ENCODE results near the gene MIEF2. TPM values are rescaled to one million over a fixed set of nuclear protein-coding genes. Genes with fewer than 3 reads are reported as not detected.

The MIEF2 gene
- polyA plus RNA-seq, 1 of the 3 experiments (the other 2 are of a cell fraction) = 12.7 TPM

- DNase-seq = no peak
Observed at GRCh38 chr17:18218756-18219415, 41.6 kb upstream of the MIEF2 start.

GRCh38 chr17:18224053-18224386 is 36.4 kb upstream of the MIEF2 start:
- no peaks in the 10 kb centered on the region for H3K9me3 ChIP-seq
- H2AFZ ChIP-seq (ENCODE audit: low read depth) = 0 out of 2 replicates have a peak overlapping the region, but pooled peaks have one; percentile 37

More at GRCh38 chr17:18218756-18219415, 41.6 kb upstream of the MIEF2 start:
- Histone ChIP-seq H3K36me3 (replicated peaks in 1 of 2; ENCODE audit: control insufficient read depth in 1 of 2, insufficient read depth in 2 of 2, low read length in 1 of 2) (no peaks in the 10 kb centered on the region), H3K9me3 (no peaks in the 10 kb centered on the region), H3K9me2 (no peaks in the 10 kb centered on the region), H4K20me1 (ENCODE audit: insufficient read depth) (no peaks in the 10 kb centered on the region), H3K4me3 (ENCODE audit: low read depth in 2 of 2, low read length in 1 of 2) (no peak overlapping the region), H3K9ac (no peak overlapping the region), H3K4me1 (ENCODE audit: control insufficient read depth in 1 of 2, insufficient read depth in 2 of 2, low read depth in 1 of 2, low read length in 1 of 2) (peaks cover 5 to 12% of the 10 kb centered on the region in 2 experiments; a peak in 3 of 4 replicates), H3F3A (replicated peaks; ENCODE audit: insufficient read depth) (peaks cover 13% of the 10 kb centered on the region), H3K4me2 (0 out of 2 replicates have a peak overlapping the region, but pooled peaks have one; percentile 21), H3K27me3 (ENCODE audit: insufficient read depth) (no peaks in the 10 kb centered on the region), H3K27ac (ENCODE audit: low read depth in 2 of 2, low read length in 1 of 2) (0 out of 4 replicates have a peak overlapping the region, but pooled peaks of 1 of the 2 experiments have one; percentile 17), H3K79me2 (ENCODE audit: insufficient read depth) (no peaks in the 10 kb centered on the region), H2AFZ (ENCODE audit: low read depth) (no peak overlapping the region)
- WGBS (ENCODE audit: low lambda C conversion rate) = 55% methylated on average over 4 of the region's 4 CpGs
- CTCF ChIA-PET = interaction anchor here (0.8 to 3.4 kb wide), 6 partner anchors 12 to 114 kb away, joined by 3 to 41 read pairs (median 6); no protein-coding TSS in a partner anchor
- TF ChIP-seq, protein P1, sequence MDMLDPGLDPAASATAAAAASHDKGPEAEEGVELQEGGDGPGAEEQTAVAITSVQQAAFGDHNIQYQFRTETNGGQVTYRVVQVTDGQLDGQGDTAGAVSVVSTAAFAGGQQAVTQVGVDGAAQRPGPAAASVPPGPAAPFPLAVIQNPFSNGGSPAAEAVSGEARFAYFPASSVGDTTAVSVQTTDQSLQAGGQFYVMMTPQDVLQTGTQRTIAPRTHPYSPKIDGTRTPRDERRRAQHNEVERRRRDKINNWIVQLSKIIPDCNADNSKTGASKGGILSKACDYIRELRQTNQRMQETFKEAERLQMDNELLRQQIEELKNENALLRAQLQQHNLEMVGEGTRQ (IDR thresholded peaks at IDR 0.05; ENCODE audit: borderline replicate concordance, low read depth, low read length) = no peak
- POLR2A ChIA-PET = no interaction called here

More at GRCh38 chr17:18224053-18224386, 36.4 kb upstream of the MIEF2 start:
- ChIA-PET POLR2A (no interaction called here), CTCF (interaction anchor here (0.5 to 3.3 kb wide), 4 partner anchors 7 to 1737 kb away, joined by 3 to 13 read pairs (median 4); no protein-coding TSS in a partner anchor)
- DNase-seq = no peak
- H3K27ac ChIP-seq (ENCODE audit: low read depth in 2 of 2, low read length in 1 of 2) = no peak overlapping the region
- TF ChIP-seq PBX3 (IDR thresholded peaks at IDR 0.05) (no peak), FOXJ3 (CRISPR knock-in tag; IDR thresholded peaks at IDR 0.05) (no peak), RCOR1 (IDR thresholded peaks at IDR 0.05; ENCODE audit: low read length) (no peak), ZBTB33 (IDR thresholded peaks at IDR 0.05; ENCODE audit: borderline replicate concordance, low read depth) (no peak), TEAD4 (IDR thresholded peaks at IDR 0.05; ENCODE audit: borderline replicate concordance, insufficient read depth) (no peak), CHD2 (IDR thresholded peaks at IDR 0.05; ENCODE audit: low read length, partially characterized antibody) (no peak)
- H3K4me2 ChIP-seq = no peak overlapping the region
- peaks cover 32% of the 10 kb centered on the region for H3K79me2 ChIP-seq (ENCODE audit: insufficient read depth)
- peaks cover 3% of the 10 kb centered on the region for H3F3A ChIP-seq (replicated peaks; ENCODE audit: insufficient read depth)
- 0 out of 2 replicates have a peak, but pooled peaks cover 9% of the 10 kb centered on the region for H4K20me1 ChIP-seq (ENCODE audit: insufficient read depth)
- H3K27me3 ChIP-seq (ENCODE audit: insufficient read depth) = no peaks in the 10 kb centered on the region
- no peaks in the 10 kb centered on the region for H3K36me3 ChIP-seq (replicated peaks in 1 of 2; ENCODE audit: control insufficient read depth in 1 of 2, insufficient read depth in 2 of 2, low read length in 1 of 2)
- peaks cover 12 to 18% of the 10 kb centered on the region in 2 experiments; a peak in 3 of 4 replicates for H3K4me1 ChIP-seq (ENCODE audit: control insufficient read depth in 1 of 2, insufficient read depth in 2 of 2, low read depth in 1 of 2, low read length in 1 of 2)
- 100% methylated on average over 4 of the region's 4 CpGs for WGBS (ENCODE audit: low lambda C conversion rate)
- H3K4me3 ChIP-seq (ENCODE audit: low read depth in 2 of 2, low read length in 1 of 2) = no peak overlapping the region
- H3K9me2 ChIP-seq = no peaks in the 10 kb centered on the region
- H3K9ac ChIP-seq = no peak overlapping the region

Data from SK-N-SH (cell line).